ENCODE measurements around the gene NUP210L. TPM values are rescaled to one million over a fixed set of nuclear protein-coding genes. Genes with fewer than 3 reads are reported as not detected.
"Not testable (repeated sequence)": the region's sequence is repeated elsewhere in the genome, so short reads cannot be mapped to it uniquely, and the experiment has no call there.

The NUP210L gene
- total RNA-seq, 4 donors from 2014 or later, result not detected

GRCh38 chr1:154076413-154076812 is 78.5 kb downstream of the NUP210L start:
- no peaks in the 10 kb centered on the region for H3K27me3 ChIP-seq
- H3K4me3 ChIP-seq, result no peak overlapping the region
- DNase-seq, result no peak
- no peaks in the 10 kb centered on the region for H3K9me3 ChIP-seq
- in situ Hi-C loops (cut with MboI; ENCODE audit: low pct_ligation_motif_present in 1 of 4, low pct_unique_long_range_greater_than_20kb in 1 of 4, low sequenced_read_pairs in 3 of 4) (no loop called here), intact Hi-C loops (cut with DNase I; ENCODE audit: low total_unique reads) (no loop called here)
- TF ChIP-seq, protein P1, sequence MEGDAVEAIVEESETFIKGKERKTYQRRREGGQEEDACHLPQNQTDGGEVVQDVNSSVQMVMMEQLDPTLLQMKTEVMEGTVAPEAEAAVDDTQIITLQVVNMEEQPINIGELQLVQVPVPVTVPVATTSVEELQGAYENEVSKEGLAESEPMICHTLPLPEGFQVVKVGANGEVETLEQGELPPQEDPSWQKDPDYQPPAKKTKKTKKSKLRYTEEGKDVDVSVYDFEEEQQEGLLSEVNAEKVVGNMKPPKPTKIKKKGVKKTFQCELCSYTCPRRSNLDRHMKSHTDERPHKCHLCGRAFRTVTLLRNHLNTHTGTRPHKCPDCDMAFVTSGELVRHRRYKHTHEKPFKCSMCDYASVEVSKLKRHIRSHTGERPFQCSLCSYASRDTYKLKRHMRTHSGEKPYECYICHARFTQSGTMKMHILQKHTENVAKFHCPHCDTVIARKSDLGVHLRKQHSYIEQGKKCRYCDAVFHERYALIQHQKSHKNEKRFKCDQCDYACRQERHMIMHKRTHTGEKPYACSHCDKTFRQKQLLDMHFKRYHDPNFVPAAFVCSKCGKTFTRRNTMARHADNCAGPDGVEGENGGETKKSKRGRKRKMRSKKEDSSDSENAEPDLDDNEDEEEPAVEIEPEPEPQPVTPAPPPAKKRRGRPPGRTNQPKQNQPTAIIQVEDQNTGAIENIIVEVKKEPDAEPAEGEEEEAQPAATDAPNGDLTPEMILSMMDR (IDR thresholded peaks at IDR 0.05), result no peak
- TF ChIP-seq EP300 (IDR thresholded peaks at IDR 0.05; ENCODE audit: low read depth), result no peak
- no peak for TF ChIP-seq POLR2AphosphoS5 (IDR thresholded peaks at IDR 0.05)
- no peak for TF ChIP-seq POLR2A (IDR thresholded peaks at IDR 0.05)
- H3K27ac ChIP-seq, result no peak overlapping the region
- H3K36me3 ChIP-seq, result no peaks in the 10 kb centered on the region
- H3K4me1 ChIP-seq, result no peaks in the 10 kb centered on the region
- 85 to 86% methylated on average over 1 to 2 of the region's 2 CpGs for WGBS, 2 donors (ENCODE audit: low coverage in 1 of 2)

GRCh38 chr1:154075746-154076145 is 79.1 kb downstream of the NUP210L start:
- H3K9me3 ChIP-seq, result no peaks in the 10 kb centered on the region
- no peak overlapping the region for H3K27ac ChIP-seq
- no peaks in the 10 kb centered on the region for H3K4me1 ChIP-seq
- TF ChIP-seq EP300 (IDR thresholded peaks at IDR 0.05; ENCODE audit: low read depth), result no peak
- in situ Hi-C loops (cut with MboI; ENCODE audit: low pct_ligation_motif_present in 1 of 4, low pct_unique_long_range_greater_than_20kb in 1 of 4, low sequenced_read_pairs in 3 of 4), result no loop called here
- 97% methylated on average over 2 of the region's 2 CpGs; no CpG with 5 or more reads in 1 of the 2 donors for WGBS, 2 donors (ENCODE audit: low coverage in 1 of 2)
- H3K27me3 ChIP-seq, result no peaks in the 10 kb centered on the region
- H3K4me3 ChIP-seq, result no peak overlapping the region
- intact Hi-C loops (cut with DNase I; ENCODE audit: low total_unique reads), result no loop called here
- DNase-seq, result no peak
- H3K36me3 ChIP-seq, result no peaks in the 10 kb centered on the region

DNA sequence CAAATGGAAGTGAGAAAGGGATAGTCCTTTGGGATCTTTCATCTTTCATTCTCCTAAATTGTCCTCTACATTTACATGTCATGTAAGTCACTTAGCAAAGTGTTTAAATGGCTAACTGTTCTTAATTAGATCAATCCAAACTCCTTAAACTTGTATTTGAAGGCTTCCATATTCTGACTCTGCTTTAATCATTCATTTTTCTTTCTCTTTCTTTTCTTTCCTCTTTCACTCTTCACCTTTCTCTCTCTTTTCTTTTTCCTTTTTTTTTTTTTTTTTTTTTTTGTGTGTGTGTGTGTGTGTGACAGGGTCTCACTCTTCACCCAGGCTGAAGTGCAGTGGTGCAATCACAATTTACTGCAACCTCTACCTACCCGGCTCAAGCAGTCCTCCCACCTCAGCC is 92.6 kb downstream of the NUP210L start:
- TF ChIP-seq, protein P1 (IDR thresholded peaks at IDR 0.05), result no peak
- no peak for TF ChIP-seq POLR2A (IDR thresholded peaks at IDR 0.05)
- TF ChIP-seq EP300 (IDR thresholded peaks at IDR 0.05; ENCODE audit: low read depth), result no peak
- TF ChIP-seq POLR2AphosphoS5 (IDR thresholded peaks at IDR 0.05), result no peak
- in situ Hi-C loops (cut with MboI; ENCODE audit: low pct_ligation_motif_present in 1 of 4, low pct_unique_long_range_greater_than_20kb in 1 of 4, low sequenced_read_pairs in 3 of 4), result no loop called here
- intact Hi-C loops (cut with DNase I; ENCODE audit: low total_unique reads), result no loop called here
- 86 to 100% methylated on average over 1 of the region's 1 CpG for WGBS, 2 donors (ENCODE audit: low coverage in 1 of 2)
- Histone ChIP-seq H3K27ac (no peak overlapping the region), H3K4me1 (no peaks in the 10 kb centered on the region), H3K36me3 (no peaks in the 10 kb centered on the region), H3K9me3 (no peaks in the 10 kb centered on the region), H3K27me3 (peaks cover 7% of the 10 kb centered on the region), H3K4me3 (no peak overlapping the region)
- DNase-seq, result no peak

- H3K4me1 ChIP-seq; in situ Hi-C loops (cut with MboI; ENCODE audit: low pct_ligation_motif_present in 1 of 4, low pct_unique_long_range_greater_than_20kb in 1 of 4, low sequenced_read_pairs in 3 of 4); H3K4me3 ChIP-seq; H3K27me3 ChIP-seq; intact Hi-C loops (cut with DNase I; ENCODE audit: low total_unique reads); DNase-seq; H3K36me3 ChIP-seq; H3K9me3 ChIP-seq; H3K27ac ChIP-seq: not testable (repeated sequence)
- WGBS, 2 donors (ENCODE audit: low coverage in 1 of 2), result 80 to 82% methylated on average over 1 to 4 of the region's 4 CpGs
These were observed 107.4 kb downstream of the NUP210L start for GRCh38 chr1:154047436-154047835.

DNA sequence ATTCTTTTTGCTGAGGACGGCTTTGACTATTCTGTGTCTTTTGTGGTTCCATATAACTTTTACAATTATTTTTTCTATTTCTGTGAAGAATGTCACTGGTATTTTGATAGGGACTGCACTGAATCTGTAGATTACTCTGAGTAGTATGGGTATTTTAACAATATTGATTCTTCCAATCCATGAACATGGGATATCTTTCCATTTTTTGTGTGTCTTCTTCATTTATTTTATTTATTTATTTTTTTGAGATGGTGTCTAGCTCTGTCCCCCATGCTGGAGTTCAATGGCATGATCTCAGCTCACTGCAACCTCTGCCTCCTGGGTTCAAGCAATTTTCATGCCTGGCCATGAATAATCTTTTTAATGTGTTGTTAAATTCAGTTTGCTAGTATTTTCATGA is 121.2 kb downstream of the NUP210L start:
- intact Hi-C loops (cut with DNase I; ENCODE audit: low total_unique reads); H3K4me3 ChIP-seq; H3K27me3 ChIP-seq; H3K4me1 ChIP-seq; H3K9me3 ChIP-seq; DNase-seq; H3K36me3 ChIP-seq; H3K27ac ChIP-seq; in situ Hi-C loops (cut with MboI; ENCODE audit: low pct_ligation_motif_present in 1 of 4, low pct_unique_long_range_greater_than_20kb in 1 of 4, low sequenced_read_pairs in 3 of 4): not testable (repeated sequence)
- 88 to 100% methylated on average over 1 of the region's 1 CpG for WGBS, 2 donors (ENCODE audit: low coverage in 1 of 2)

GRCh38 chr1:154019940-154020339 is 134.9 kb downstream of the NUP210L start:
- H3K9me3 ChIP-seq, result no peaks in the 10 kb centered on the region
- no peaks in the 10 kb centered on the region for H3K4me1 ChIP-seq
- H3K27me3 ChIP-seq, result no peaks in the 10 kb centered on the region
- H3K36me3 ChIP-seq, result no peaks in the 10 kb centered on the region
- 74 to 80% methylated on average over 1 of the region's 1 CpG for WGBS, 2 donors (ENCODE audit: low coverage in 1 of 2)
- H3K27ac ChIP-seq, result no peak overlapping the region
- H3K4me3 ChIP-seq, result no peak overlapping the region
- intact Hi-C loops (cut with DNase I; ENCODE audit: low total_unique reads), result no loop called here
- no peak for DNase-seq
- in situ Hi-C loops (cut with MboI; ENCODE audit: low pct_ligation_motif_present in 1 of 4, low pct_unique_long_range_greater_than_20kb in 1 of 4, low sequenced_read_pairs in 3 of 4), result no loop called here
- no peak for TF ChIP-seq POLR2AphosphoS5 (IDR thresholded peaks at IDR 0.05)
- no peak for TF ChIP-seq POLR2A (IDR thresholded peaks at IDR 0.05)
- TF ChIP-seq EP300 (IDR thresholded peaks at IDR 0.05; ENCODE audit: low read depth), result no peak
- TF ChIP-seq, protein P1 (IDR thresholded peaks at IDR 0.05), result no peak
